ENCODE measurements around the gene STK32C. TPM values are rescaled to one million over a fixed set of nuclear protein-coding genes. Genes with fewer than 3 reads are reported as not detected.
A peak's percentile ranks its signal among the peaks of the same experiment; 100 is the strongest.

The STK32C gene
- total RNA-seq, 1 donor from 2014 or later = 6.1 TPM

DNA sequence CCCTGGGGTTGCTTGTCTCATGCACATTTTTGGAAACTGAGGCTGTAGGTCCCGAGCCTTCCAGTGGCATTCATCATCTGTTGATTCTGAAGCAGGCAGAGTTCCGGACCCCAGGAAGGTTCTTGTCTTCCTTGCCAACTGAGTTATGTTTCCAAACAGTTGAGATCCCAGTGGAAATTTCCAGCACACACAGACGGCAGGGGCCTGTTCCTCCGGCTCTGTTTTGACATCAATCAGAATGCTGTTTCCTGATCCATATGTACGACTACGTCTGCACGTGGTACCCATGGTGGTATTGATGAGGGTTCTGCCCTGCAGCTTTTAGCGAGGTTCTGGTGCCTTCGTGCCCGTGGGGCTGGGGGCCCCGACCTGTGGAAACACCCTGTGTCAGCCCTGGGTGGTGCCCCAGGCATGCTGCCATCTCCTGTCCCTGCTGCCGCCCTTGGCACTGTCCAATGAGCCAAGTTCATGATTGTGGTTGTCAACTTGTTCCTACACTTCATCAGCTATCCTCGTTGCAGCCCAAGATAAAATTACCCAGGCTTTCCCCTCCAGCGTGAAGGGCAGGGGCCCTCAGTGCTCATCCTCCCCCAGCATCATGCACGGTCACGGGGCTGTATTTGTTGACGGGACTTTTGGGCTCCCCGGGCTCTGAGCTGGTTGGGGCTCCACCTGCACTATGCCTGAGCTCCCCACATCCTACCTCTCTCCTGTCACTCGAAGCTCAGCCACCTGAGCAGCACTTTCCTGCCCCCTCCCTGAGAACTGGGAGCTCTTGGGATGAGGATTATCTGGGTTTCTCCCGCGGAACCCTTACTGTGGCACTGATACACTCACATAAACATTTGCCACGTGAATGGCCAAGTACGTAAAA is 128.8 kb downstream of the STK32C start:
- no peak for DNase-seq

DNA sequence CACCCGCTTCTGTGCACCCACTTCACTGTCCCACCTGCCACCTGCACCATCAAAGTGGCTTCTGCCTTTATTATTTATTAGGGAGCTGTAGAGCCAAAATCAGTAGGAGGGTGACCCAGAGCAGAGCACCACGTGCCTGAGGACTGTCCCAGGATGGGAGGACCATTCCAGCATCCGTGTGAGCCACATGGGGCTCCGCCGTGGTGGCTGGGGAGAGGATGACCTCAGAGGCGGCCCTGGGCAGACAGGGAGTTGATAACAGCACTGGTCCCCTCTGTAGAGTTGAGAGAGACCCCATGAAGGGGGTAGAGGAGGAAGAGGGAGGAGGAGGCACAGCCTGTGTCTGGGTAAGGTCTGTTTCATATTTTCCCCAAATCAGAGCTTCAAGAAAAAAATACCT is 129.7 kb downstream of the STK32C start:
- DNase-seq = no peak

DNA sequence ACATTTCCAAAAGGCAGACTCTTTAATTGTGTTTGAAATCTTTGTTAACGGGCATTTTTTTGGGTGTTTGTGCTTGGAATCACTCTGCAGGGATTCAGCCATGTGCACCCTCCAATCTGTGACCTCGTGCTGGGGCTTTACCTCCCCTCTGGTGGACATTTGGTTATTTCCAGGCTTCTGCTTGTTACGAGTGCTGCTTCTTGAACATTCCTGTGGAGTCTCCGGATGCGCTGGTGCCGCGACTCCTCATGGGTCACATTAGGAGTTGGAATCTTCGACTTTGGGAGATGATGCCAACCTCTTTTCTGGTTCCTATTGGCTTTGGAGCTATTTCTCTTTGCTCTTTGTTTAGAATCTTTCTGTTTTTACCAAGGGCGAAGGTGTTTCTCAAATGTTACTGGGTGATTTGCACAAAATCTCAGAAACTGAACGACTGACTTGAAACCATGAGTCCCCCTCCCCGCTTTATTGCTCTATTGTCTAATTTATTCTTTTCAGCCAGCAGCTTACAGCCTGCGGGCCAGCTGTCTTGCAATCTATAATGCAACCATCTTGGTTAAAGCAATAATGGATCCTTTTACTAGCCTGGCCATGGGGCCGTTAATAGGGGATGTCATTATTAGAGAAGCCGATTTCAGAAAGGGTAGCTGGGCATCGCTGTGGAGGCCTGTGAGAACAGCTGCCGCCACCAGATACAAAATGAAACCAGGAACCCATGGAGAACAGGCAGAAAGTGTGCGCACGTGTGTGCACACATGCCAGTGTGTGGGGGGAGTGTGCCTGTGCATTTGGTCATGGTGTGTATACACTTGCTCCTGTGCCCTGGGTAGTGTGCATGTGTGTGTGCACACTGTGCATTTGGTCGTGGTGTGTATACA is 130.9 kb downstream of the STK32C start:
- DNase-seq = no peak

DNA sequence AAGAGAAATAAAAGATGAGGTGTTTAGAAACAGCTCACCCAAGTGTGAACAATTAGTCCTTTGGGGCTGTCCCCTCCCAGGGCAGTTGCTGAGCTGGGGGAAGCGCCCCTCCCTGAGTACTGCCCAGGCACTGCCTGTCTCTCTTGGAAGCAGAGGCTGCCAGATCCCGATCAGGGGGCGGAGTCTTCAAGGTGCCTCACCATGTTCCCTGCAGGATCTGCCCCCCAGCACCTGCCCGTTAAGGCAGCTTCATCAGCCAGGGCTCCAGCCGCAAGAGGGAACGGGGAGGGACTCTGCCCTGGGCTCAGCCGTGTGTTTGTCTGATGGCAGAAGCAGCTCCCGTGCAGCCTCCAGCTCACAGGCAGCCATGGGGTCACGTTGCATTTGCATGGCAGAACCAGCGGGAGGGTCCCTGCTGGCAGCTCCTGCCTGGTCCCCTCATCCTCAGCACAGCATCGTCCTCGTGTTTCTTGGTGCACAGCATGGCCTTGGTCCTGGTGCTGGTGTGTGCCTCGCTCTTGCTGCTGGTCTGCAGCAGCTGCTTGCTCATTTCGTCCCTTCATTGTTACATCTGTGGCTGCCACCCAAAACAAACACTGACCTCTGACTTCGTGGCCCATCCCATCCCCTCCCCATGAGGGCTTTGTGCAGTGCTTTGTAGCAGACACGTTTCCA is 131.7 kb downstream of the STK32C start:
- DNase-seq = peak; percentile 30

DNA sequence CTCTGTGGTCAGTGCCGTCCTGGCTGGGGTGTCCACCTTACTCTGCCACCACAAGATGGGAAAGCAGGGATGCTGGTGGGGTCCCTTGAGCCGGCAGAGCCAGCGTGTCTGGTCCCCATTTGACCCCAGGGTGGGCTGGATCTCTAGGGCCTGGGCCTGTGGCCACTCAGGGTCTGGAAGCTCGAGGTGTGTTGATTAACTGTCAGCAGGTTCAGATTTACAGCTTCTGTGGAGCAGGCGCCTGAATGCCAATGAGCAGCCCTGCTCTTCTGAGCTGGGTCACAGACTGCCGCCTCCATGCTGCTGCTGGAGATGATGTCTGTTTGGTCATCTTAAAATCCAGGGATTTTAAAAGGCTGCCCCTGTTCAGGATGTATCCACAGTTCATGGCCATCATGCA is 132.3 kb downstream of the STK32C start:
- no peak for DNase-seq

DNA sequence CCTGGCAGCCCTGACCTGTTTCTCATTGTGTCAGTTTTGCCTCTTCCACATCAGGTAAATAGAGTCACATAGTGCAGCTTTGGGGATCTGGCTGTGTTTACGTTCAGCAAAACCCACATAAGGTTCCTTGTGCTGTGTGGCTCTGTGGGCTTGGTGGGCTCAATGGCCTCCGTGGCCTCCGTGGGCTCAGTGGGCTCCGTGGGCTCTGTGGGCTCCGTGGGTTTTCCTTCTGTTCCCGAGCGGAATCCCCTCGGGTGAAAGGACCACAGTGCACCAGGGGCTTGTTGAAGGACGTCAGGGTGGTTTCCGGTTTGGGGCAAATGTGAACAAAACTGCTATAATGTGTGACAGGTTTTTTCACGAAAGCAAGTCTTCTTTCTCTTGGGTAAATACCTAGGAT is 133.5 kb downstream of the STK32C start:
- DNase-seq = no peak

DNA sequence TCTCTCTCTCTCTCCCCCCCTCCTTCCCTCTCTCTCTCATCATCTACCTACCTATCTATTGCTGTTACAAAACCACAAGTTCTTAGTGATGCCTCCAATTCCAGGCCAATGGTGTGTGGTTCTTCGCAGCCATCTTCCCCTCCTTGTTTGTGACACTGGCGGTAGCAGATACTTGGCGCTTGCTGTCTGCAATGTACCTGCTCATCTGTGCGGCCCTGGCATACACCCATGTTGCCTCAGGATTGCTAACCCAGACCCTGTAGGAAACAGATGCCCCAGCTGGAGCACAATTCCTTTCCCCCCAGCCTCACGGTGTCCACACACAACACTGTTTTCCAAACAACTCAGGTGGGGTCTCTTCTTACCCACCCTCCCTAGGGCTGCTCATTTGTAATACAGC is 134.6 kb downstream of the STK32C start:
- no peak for DNase-seq

DNA sequence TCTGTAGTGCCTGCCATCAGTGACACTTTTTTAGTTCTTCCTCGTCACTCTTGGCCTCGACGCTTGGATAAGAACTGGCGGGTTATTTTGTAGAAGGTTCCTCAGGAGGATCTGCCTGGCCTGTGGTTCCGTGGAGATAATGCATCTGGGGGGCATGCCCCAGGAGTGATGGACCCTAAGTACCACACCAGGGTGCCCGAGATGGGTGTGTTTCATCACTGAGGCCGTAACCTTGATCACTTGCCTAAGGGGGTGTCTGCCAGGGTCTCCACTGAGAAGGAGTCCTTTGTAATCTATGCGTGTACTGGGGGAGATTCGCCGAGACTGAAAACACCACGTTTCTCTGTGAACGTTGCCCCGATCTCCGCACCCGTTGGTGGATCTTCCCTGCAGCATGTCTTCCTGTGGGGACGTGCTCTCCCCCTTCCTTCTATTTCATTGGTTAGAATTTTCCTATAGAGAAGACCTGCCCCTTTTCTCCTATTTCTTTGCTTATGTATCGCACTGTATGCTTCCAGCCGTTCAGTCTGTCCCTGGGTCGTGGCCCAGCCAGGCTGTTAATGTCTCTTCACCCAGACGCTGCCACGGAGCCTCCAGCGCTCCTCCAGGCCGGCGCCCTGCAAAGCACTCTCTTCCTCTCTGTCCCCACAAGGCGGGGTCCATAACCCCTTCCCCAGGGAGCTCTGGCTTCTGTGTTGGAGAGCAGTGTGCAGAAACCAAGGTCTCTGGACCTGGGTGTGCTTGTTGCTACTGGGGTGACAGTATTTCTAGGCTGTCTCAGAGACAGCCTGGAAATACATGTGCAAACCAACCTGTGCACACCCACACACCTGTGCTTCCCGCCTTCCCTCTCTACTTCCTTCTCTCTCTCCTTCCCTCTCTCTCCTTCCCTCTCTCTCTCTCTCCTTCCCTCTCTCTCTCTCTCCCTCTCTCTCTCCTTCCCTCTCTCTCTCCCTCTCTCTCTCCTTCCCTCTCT is 135.4 kb downstream of the STK32C start:
- DNase-seq = no peak

DNA sequence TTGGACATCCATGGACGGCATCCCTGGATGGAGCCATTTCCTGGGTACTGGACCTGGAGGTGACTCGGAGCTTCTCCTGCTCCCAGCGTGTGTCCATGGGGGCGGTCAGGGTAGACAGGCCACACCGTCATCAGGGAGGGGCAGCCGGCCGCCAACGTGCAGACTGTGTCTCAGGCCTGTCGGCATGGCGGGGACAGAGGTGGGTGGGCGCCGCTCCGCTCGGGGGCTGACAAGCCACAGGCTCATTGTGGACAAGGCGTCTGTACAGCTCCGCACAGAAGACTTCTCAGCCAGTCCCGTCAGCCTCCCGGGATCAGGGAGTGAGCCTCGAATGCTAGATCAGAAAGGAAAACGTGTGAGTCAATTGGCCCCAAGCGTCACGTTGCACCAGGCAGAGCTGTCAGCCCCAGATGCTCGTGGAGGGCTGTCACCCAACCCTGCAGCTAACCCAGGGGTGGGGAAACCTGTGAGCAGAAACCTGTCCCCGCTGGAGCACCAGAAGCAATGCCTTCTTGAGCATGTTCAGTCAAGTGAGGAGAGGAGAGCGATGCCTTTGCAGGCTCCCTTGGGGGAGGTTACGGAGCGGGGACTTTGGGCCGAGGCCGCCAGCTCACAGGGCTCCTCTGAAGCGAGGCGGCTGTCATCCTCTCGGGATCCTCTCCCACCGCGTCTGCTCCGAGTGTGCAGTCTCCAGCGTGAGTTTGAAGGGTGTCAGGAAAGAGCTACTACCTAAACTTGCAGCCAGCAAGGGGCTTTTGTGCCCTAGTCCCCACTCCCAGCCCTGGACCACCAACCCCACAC is 137.0 kb downstream of the STK32C start:
- no peak for DNase-seq

DNA sequence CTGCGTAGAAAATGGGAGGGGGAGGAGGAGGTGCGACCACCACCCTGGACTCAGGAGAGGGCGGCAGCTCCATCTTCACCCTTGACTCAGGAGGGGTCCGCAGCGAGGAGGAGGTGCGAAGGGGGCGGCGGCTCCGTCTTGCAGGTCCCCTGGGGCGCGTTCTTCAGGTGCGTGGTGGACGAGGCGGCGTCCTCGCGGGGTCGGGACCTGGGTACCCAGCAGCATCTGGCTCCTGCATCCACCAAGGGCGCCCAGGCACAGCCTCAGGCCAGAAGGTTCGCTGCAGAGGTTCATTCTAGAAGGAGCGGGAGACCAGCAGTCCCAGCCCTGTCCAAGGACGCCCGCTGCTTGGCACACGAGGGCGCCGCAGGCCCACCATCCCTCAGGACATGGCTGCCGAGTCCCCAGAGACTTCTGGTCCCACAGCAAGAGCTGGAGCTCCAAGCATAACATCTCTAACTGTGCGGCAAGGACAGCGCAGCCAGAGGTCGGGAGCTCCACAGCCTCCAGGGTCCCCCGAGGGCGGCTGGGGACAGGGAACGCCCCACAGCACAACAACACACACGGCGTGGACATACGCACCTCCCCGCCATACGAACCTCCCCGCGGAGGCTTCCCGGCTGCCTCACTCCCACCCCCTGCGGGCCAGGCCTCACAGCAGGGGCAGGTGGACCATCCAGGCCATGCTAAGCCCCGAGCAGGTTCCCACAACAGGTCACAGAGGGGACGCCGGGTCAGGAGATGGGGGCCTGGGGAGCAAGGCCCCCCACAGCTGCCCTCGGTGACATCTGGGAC is 137.8 kb downstream of the STK32C start:
- no peak for DNase-seq

DNA sequence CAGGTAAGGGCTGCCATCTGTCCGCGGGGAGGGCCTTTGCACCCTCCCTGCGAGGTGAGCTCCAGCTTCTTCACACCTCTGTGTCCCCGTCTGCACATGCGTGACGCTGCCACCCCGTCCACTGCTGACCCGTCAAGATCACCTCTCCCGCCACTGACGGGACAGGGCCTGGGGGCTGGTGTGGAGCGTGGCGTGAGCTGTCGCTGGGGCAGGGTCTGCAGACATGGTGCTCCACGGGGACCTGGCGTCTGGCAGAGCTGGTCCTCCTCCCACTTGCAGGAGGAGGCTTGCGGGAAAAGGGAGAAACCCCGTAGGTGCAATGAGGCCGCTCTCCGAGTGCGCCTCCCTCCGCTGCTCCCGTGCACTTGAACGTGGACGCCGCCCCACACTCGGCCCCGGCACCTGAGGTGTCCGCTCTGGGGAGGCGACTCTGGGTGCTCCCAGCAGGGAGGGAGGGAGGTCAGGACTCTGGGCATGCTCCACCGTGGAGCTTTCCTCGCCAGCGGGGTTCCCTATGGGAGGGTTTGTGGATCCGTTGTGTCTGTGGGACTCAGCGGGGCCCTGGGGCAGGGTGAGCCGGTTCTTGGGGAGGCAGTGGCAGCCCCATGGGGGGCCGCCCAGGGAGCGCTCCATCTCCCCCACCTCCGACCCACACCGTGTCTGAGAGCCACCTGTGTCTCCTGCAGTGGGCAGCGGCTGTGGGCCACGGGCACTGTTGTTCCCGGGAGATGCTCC is 138.6 kb downstream of the STK32C start:
- no peak for DNase-seq

DNA sequence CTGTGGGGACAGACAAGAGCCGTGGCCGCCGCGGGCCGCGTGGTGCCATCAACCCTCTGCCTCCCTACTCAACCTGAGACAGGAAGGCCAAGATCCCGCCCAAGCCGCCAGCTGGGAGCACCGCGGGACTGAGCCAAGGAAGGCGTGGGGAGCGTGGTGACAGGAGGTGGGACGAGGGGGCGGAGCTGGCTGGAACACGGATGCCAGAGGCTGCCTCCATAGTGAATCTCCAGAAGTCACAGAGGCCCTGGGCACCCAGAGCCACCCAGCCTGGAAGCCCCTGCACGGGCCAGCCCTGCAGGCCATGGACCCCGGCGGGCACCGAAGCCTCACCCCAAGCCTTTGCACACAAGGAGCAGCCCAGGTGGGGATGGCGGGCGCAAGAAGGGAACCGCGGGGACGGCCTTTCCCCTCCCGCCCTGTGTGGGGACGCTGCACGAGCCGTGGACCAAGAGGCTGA is 139.1 kb downstream of the STK32C start:
- no peak for DNase-seq

DNA sequence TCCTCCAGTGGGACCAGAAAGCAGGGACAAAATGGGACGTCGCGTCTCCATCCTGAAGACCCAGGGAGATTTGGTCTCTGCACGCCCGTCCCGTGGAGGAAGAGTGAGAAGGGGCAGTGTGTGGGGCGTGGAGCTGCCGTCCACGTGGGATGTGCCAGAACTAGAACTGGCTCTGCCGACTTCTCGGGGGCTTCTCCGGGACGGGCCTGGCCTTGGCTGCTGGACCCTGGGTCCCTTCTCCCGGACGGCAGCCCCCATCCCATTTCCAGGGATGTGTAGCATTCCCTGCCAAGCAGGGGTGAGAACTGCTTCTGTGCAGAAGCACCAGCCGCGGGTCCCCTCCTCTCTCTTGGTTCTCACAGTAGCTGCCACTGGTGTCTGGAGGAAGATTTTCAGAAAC is 139.8 kb downstream of the STK32C start:
- DNase-seq = no peak

DNA sequence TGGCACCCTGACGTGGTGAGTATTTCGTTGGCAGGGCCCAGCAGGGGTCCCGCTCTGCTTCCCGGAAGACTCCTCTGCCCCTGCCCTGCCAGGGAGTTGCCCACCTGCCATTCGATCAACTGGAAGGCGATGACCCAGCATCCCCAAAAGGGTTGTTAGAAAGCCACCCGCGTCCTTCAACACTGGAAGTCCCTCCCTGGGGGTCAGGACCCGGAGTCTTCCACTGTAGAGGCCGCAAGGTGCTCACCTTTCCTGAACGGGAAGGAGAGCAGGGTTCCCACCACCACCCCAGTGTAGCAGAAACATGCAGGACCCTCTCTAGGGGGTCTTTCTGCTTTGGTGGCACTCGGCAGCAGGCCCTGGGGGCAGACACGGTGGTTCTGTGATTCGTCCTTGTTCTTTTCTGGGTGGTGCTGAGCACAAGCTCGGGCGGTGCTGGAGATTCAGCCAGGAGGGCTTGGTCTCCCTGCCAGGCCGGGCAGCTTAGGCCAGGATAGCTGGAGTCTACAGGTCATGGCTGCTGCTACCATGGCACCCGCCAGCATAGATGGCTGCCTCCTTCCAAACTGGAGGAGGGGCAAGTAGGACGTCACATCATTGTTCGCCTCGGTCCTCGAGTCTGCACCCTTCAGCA is 140.6 kb downstream of the STK32C start:
- no peak for DNase-seq

DNA sequence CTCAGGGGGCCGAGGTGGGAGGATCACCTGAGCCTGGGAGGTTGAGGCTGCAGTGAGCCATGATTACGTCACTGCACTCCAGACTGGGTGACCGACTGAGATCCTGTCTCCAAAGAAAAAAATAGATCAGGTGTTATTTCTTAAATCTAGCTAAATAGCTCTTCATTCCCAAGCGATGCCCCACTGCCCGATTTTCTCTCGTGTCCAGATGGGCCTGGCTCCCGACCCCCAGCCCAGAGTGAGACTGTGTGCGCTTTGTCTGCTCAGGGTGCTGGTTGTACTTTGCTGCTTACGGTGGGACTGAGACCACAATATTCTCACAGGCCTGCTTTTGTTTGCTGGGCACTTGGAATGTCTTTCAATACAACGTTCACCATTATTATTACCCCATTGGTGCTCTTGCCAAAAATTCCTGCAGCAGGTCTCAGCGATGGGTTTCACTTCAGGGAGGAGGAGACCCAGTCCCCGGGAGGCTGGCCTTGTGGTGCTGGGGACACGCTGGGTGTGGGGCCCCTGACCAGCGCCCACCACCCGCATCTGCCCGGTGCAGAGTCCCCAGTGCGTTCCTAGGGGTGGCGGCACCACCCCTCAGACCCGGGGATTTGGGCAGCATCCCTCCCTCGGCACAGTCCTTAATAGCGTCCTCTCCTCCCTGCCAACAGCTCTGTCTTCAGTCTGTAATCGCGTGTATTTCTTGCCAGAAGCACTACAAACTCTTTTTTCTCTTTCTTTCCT is 141.4 kb downstream of the STK32C start:
- no peak for DNase-seq

DNA sequence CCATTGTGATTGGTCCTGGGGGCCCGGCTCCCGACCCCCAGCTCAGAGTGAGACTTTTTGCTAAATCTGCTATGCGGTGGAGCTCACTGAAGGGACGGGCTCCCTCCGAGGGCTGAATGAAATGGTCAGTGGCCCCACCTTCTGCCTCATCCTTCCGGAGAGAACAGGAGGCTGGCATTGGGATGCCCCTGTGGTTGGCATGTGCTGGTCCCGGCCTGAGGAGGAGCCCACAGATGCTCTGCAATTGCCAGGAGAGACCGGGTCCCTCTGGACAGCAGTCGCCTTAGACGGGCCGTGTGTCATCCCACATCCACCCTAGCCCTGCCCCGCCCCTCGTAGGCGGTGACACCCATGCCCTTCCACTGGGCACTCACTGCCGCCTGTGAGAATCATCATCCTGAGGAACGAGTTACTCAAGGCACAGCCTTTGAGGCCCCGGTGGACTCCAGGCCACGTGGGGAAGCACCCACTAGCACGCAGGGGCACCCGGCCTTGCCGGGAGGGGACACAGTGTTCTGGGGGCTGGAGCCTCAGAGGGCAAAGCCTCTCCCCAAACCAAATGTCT is 142.3 kb downstream of the STK32C start:
- DNase-seq = no peak

DNA sequence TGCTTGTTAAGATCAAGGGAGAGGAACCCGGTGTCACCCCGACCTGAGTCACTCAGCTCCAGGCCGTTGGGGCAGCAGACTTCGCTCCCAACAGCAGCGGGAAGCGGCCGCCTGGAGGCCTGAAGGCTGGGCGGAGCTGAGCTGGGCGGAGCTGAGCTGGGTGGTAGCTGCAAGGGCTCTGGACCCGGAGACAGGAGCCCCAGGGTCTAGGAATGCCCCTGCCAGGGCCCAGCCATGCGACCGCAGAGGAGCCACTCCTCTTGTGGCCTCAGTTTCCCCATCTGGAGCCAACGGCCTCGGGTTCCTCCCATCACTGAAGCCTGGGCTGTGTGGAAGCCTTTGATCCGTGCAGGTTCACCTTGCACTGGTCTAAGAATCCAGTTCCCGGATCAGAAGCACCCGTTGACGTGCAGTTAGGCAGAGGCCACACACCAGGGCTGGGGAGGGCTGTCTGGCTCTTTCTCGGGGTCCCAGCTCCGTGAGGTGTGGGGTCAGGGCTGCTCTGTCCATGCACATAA is 142.9 kb downstream of the STK32C start:
- DNase-seq = no peak

Data from dermis blood vessel endothelial cell (primary cell).